A673 (cell line): Measurements from ENCODE around the gene HDAC4.

ENCODE experiments used
- EZH2 ChIP-seq: fragments of 200-600 bp; sonication (generic); IDR thresholded peaks from 2 replicates; pipeline ENCODE4 v1.6.1; 2017; ENCODE audit warnings: borderline replicate concordance, low read depth, mild to moderate bottlenecking, mixed read lengths, antibody characterized with exemption, low read length; ENCODE audit not compliant: poor library complexity, severe bottlenecking
- TF ChIP-seq, protein P1 (sequence below): fragments of 300-800, 200-600 bp; sonication (generic); conservative IDR thresholded peaks from 2 replicates; pipeline ENCODE4 v1.5.1; 2017; ENCODE audit warnings: low read depth, mild to moderate bottlenecking, antibody characterized with exemption, low read length, moderate library complexity, mixed read lengths

DNA sequence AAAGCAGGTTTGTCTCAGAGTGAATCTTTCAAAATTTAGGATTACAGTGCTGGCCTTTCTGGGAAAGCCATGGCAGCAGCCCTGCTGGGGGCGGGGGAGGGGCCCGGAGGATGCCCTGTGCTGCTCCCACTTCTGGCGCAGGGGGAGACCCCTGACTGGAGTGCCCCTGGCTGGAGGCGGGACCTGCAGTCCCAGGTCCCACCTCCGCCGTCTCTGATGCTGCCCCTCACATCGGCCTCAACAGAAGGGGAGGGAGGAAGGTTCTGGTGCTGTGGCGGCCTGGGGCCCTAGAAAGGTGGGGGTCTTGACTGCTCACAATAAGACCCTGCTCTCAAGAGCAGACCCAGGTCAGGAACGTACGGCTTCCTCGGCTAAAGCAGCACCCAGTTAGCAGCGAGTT is 336.6 kb downstream of the HDAC4 start:
- TF ChIP-seq, protein P1, sequence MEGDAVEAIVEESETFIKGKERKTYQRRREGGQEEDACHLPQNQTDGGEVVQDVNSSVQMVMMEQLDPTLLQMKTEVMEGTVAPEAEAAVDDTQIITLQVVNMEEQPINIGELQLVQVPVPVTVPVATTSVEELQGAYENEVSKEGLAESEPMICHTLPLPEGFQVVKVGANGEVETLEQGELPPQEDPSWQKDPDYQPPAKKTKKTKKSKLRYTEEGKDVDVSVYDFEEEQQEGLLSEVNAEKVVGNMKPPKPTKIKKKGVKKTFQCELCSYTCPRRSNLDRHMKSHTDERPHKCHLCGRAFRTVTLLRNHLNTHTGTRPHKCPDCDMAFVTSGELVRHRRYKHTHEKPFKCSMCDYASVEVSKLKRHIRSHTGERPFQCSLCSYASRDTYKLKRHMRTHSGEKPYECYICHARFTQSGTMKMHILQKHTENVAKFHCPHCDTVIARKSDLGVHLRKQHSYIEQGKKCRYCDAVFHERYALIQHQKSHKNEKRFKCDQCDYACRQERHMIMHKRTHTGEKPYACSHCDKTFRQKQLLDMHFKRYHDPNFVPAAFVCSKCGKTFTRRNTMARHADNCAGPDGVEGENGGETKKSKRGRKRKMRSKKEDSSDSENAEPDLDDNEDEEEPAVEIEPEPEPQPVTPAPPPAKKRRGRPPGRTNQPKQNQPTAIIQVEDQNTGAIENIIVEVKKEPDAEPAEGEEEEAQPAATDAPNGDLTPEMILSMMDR = no peak
- TF ChIP-seq EZH2 = no peak
